Right forelimb (tissue), 1 donor: Measurements from ENCODE around the gene S100Z.

Experiments
- DNase-seq: peaks from one replicate; pipeline ENCODE4 v3.0.0-alpha.2; 2018

S100Z gene

GRCh38 chr5:76954383-76954763 is 104.6 kb downstream of the S100Z start:
- DNase-seq: no peak

GRCh38 chr5:76956033-76956432 is 106.2 kb downstream of the S100Z start:
- DNase-seq: no peak

- DNase-seq: no peak
Observed at GRCh38 chr5:76958991-76959767, 109.4 kb downstream of the S100Z start.

- no peak for DNase-seq
Observed at GRCh38 chr5:76960004-76960625, 110.3 kb downstream of the S100Z start.

- no peak for DNase-seq
Observed at GRCh38 chr5:76964060-76964459, 114.2 kb downstream of the S100Z start.
